T-helper 9 cell (primary cell): ENCODE results near the gene MTIF2.
"Not testable (repeated sequence)": the region's sequence is repeated elsewhere in the genome, so short reads cannot be mapped to it uniquely, and the experiment has no call there.

ENCODE experiments used
- DNase-seq: peaks from one replicate; pipeline ENCODE4 v3.0.0-alpha.2; 2020
- total RNA-seq, 2 donors: gene quantifications; one replicate each; lab custom pipeline; 2026; lab: John Stamatoyannopoulos, UW

The MTIF2 gene, protein sequence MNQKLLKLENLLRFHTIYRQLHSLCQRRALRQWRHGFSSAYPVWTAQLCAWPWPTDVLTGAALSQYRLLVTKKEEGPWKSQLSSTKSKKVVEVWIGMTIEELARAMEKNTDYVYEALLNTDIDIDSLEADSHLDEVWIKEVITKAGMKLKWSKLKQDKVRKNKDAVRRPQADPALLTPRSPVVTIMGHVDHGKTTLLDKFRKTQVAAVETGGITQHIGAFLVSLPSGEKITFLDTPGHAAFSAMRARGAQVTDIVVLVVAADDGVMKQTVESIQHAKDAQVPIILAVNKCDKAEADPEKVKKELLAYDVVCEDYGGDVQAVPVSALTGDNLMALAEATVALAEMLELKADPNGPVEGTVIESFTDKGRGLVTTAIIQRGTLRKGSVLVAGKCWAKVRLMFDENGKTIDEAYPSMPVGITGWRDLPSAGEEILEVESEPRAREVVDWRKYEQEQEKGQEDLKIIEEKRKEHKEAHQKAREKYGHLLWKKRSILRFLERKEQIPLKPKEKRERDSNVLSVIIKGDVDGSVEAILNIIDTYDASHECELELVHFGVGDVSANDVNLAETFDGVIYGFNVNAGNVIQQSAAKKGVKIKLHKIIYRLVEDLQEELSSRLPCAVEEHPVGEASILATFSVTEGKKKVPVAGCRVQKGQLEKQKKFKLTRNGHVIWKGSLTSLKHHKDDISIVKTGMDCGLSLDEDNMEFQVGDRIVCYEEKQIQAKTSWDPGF
- 23.4 to 54.9 reads per million in 2 donors for total RNA-seq

DNA sequence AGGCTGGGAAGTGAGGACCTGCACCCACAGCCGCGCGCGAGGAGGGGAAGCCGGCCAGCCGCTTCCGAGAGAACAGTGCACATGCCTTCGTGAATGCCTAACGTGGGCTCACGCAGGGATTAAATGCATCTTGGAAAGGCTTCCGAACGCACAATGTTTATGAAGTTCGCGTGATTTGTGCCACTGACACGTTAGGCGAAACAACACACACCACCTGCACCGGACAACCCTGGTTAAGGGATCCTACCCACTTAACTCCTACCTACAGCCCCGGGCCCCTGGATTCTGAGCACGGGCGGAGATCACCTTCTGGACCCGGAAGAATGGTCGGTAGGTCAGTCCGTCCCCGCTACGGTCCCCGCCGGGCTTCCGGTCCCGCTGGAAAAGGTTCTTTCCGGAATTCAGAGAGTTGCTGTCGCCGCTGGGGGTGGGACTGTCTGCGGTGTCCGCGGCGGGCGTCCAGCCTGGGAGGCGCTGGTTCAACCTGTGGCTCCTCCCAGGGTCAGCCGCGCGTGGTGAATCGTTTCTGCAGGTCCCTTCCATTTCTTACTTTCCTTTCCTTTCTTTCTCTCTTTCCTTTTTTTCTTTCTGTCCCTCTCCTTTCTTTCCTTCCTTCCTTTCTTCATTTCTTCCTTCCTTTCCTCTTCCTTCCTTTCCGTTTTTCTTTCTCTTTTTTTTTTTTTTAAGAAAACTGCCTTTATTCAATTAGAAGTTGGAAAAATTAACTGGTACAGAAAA lies at the start of gene MTIF2:
Gene MTIF2, minus strand, starts transcription at position 325 of the 738 bp plus-strand sequence. CDS start 5,373 bp downstream, outside the sequence.
- peak; percentile 80 for DNase-seq

DNA sequence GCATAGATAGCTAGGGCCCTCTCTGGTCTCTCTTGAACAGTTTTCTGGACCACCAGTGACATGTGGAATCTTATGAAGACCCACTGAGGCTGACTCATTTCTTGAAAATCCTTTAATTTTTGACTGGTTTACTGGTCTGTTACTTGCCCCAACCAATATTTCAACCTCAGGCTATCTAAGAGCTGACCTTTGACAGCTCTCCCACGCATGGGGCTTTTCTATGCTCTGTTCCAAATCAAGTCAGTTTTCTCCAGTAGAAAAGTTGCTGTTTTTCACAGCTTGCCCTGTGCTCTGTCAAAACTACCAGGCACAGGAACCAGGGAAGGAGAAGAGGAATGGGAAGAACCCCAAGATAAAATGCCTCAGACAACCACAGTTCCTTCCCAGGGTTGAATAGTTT lies 46.0 kb upstream of the MTIF2 start:
- DNase-seq, result no peak

DNA sequence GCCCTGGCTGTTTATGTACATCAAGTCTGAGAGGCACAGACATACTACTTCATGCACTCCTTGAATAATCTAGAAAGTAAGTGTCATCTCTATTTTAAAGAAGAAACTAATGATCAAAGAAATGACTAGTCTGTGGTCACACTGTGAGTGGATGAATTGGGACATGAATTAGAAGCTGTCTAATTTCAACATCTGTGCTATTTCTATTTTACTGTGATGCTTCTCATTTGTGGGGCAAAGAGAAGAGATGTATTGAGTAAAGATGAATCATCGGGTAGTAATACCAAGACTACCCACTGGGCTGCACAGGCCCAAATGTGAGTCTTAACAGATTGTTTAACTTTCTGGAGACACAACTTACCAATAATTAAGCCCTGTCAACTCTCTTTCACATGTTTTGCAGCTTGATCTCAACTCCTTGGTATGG lies 42.4 kb upstream of the MTIF2 start:
- DNase-seq, result no peak

DNA sequence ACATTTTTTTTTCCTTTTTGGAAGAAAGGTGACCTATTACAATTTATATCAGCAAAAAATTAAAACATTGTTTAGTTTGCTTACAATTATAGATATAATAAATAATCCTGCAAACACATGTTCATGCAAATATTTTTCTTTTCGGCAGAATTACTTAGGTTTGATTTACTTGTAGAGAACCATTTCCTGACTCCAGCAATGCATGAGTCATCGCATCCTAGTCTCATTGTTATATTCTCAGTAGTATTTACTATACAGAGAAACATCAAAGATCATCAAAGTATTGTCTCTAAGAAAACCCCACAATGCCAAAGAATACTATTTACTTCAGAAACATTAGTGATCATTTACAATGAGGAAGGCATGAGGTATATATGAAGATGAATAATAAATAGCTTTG lies 40.4 kb upstream of the MTIF2 start:
- DNase-seq, result no peak

DNA sequence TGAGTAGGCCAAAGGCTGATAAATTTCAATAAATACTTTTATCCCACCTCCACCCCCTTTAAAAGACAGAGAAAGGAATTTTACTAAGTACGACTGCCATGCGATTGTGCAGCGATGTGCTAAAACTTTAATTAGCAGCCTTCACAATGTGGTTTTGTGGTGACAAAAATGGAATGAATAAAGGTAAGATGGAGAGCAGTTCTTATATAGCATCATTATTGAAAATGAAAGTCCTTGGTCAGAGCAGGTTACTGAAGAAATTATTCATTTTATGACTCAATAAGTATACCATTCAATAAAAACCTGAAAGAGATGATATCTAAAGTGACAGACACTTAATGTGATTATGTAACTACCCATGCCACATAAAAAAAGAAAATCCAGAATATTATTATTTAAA lies 33.2 kb upstream of the MTIF2 start:
- DNase-seq, result no peak

DNA sequence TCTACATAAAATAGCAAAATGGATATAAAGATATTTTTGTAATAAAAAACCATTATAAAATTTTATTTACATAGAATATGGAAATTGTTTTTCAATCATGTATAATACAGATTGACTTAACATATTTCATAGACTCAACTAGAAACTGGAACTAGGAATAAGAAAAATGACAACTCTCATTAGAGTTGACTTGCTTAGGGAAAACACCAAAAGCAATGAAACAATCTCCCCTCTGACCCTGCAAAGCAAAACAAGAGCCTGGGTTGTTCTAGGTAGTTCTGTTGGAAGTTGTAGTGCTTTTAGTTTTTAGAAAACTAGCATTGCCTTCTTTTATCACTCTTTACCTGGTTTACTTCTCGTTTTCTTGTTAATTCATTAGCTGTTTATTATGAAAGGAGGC lies 32.2 kb upstream of the MTIF2 start:
- DNase-seq, result no peak

DNA sequence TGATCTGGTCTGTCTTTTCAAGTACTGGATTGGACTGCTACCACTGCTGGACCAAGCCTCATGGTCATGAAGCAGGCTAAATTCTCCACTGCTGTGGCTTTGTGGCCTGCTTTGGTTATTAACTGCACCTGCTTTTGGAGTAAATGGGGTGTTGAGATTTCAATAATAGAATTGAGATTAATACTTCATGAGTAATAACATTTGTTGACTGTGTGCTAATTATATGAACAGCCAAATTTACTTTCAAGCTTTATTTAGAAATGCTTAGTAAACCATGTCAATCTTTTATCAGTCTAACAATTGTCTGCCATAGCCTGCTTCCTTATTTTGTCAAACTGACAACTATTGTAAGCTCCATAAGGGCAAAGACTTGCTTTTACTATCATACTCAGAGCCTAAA lies 27.4 kb upstream of the MTIF2 start:
- no peak for DNase-seq

DNA sequence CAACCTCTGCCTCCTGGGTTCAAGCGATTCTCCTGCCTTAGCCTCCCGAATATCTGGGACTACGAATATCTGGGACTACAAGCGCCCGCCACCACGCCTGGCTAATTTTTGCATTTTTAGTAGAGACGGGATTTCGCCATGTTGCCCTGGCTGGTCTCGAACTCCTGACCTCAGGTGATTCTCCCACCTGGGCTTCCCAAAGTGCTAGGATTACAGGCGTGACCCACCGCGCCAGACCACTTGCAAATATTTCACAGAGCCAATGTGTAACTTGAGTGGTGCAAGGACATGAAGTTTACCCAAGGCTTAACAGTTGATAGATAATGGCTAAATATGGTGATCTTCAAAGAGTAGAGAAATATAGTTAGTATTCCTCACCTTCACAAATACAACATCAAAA lies 14.1 kb upstream of the MTIF2 start:
- DNase-seq, result no peak

DNA sequence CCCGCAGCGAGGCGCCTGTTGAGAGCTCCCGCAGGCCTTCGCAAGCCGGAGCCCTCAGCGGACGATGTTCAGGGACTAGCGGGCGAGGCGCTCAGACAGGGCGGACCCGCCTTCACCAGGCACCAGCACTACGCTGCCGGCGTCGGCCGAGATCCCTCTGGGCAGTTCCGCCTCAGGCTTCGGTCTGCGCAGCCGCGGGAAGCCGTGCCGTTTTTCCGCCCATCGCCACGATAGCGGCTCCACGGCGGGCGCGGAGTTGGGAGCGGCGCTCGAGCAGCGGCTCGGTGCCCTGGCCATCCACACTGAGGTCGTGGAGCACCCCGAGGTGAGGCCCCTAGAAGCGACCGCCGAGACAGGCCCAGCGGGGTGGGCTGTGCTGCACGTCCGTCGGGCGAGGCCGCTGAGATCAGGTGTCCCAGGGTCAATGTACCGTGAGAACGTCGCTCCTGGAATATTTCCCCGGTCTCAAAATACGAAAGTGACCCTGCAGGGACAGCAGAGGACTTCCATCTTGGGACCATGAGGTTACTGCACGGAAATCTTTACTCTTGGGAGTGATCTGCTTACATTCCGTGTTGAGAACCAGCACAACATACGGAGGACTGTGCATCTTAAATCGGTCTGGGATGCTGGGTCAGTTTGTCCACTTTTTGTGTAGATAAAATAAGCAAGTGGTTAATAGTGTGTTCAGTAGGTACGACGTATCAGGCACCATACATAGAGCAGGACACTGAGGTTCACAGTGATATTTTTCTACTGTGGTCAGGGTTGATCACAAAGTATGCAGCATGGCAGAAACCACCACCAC lies 13.3 kb upstream of the MTIF2 start:
- DNase-seq, result peak; percentile 82

DNA sequence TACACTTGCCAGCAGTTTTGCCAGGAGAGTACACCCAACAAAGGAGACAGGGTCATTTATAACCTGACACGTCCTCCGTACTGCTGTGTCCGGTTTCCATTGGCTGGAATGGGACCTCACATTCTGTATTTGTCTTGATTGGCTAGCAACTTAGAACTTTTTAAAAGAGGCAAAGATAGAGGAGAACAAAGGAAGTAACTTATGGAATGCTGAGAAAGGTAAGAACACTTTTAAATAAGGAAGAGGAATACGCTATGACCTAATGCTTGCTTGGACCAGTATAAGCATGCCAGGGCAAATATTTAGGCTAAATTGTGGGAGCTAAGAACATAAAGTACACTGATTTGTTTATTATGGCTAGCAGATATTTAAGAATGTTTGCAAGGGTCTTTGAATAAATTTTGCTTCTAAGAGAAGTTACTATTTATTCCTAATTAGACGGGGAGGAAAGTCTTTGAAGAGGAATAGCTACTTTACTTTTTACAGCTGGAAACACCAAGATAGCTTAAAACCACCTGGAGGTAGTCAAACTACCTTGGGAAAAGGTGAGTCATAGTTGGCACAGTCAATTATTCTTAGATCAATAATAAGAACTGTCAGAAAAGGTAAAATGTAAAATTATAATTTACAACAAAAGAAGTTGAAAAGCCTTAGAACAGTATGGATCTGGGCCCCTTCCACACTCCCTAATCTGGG lies 12.0 kb upstream of the MTIF2 start:
- DNase-seq, result not testable (repeated sequence)

DNA sequence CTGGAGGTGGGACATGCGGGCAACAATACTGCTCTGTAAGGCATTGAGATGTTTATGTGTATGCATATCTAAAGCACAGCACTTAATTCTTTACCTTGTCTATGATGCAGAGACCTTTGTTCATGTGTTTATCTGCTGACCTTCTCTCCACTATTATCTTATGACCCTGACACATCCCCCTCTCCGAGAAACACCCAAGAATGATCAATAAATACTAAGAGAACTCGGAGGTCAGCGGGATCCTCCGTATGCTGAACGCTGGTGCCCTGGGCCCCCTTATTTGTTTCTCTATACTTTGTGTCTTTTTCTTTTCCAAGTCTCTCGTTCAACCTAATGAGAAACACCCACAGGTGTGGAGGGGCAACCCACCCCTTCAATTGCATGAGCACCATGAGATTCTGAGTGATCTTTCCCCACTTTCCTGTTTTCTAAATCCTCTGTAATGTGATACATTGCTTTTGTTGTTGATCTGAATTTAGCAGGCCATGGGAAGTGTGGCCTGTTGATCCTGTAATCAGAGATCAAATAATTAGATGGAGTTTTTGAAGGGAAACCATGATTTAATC lies 10.9 kb upstream of the MTIF2 start:
- not testable (repeated sequence) for DNase-seq

DNA sequence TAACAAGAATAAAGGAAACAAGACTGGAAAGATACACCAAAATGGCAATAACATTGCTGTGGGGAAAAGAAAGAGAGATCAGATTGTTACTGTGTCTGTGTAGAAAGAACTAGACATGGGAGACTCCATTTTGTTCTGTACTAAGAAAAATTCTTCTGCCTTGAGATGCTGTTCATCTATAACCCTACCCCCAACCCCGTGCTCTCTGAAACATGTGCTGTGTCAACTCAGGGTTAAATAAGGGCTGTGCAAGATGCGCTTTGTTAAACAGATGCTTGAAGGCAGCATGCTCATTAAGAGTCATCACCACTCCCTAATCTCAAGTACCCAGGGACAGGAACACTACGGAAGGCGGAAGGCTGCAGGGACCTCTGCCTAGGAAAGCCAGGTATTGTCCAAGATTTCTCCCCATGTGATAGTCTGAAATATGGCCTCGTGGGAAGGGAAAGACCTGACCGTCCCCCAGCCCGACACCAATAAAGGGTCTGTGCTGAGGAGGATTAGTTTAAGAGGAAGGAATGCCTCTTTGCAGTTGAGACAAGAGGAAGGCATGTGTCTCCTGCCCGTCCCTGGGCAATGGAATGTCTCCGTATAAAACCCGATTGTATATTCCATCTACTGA lies 10.3 kb upstream of the MTIF2 start:
- not testable (repeated sequence) for DNase-seq

DNA sequence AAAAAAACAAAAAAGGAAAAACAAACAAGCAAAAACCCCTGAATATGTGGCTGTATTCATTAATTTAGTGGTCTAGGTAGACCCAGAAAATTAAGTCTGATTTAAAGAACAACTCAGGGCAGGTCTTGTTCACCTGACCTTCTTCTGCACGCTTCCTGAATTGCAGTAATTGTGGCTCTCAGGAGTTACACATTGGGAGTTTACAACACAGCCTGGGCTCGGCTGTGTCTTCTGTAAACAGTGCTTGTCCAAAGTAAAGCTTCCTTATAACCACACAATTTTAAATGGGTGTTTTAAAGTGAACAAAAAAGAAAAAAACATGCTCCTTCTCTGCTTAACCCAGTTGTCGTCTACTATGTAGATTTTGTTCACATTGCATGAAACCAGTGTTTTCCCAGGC lies 8.3 kb upstream of the MTIF2 start:
- no peak for DNase-seq

DNA sequence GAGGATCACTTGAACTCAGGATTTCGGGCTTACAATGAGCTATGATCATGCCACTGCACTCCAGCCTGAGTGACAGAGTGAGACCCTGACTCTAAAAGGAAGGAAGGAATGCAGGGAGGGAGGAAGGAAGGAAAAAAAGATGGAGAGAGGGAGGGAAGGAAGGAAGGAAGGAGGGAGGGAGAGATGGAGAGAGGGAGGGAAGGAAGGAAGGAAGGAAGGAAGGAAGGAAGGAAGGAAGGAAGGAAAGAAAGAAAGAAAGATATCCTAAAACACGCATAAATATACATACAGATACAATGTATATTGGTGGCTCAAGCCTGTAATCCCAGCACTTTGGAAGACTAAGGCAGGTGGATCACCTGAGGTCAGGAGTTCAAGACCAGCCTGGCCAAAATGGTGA lies 5.3 kb upstream of the MTIF2 start:
- not testable (repeated sequence) for DNase-seq

DNA sequence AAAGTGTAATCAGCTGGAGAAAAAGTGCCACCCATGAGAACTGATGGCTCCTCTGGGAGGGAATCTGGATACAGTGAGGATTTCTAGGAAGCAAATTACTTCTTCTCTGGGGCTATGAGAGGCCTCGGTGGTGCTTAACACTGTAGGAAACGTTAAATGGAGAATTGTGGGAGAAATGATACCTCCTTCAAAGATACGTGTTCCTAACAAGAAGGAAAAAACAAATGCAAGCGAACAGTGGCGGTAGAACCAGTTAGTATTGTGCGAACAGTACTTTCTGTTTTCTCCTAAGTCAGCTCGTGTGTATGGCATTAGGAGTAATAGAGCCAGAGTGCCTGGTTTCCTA lies 587 bp upstream of the MTIF2 start:
- DNase-seq, result no peak

DNA sequence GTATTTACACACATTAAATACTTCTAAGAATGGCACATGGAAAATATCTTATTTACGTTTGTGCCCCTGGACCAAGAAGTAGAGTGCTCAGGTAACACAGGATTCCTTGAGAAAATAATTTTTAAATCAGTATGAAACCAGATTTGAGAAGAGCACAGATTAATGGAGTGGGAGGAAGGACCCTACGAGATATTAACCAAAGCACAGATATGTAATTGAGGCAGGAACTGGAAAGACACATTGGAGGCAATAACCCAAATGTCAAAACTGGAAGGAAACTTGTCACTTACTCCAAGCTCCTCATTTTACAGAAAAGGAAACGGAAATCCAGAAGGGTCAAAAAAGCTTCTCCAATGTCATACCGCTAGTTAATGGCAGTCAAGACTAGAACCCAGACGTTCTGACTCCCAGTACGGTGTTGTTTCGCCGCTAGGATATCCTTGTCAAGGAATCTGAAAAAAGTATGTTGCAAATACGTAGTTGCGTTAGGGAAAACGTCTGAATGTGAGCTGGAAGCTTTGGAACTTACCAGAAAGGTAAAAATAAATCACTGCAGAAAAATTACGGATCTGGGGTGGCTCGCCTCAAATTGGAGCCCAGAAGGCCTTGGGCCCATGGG lies 634 bp downstream of the MTIF2 start:
- no peak for DNase-seq

DNA sequence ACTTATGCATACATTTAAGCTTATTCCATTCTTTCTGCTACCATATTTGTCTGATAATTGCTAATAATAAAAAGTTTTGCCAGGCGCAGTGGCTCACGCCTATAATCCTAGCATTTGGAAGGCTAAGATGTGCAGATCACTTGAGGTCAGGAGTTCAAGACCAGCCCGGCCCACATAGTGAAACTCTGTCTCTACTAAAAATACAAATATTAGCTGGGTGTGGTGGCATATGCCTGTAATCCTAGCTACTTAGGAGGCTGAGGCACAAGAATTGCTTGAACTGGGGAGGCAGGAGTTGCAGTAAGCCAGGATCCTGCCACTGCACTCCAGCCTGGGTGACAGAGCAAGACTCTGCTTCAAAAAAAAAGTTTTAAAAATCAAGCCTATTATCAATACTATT lies 9.4 kb downstream of the MTIF2 start:
- not testable (repeated sequence) for DNase-seq

DNA sequence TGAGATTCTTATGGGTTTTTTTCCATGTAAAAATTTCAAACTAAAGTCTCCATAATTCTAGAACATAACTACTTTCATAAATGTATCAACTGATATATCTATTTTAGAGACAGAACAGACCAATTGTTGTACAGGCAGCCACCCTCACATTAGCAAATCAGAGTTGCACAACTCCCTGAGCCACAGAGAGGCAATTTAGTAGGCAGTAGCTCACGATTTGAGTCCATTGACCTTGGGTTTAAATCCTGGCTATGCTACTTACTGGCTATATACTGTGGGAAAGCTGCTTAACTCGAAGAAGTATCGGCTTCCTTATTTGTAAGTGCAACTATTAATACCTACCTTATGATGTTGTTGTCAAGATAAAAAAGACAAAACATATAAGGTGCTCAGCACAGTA lies 16.2 kb downstream of the MTIF2 start:
- DNase-seq, result no peak

DNA sequence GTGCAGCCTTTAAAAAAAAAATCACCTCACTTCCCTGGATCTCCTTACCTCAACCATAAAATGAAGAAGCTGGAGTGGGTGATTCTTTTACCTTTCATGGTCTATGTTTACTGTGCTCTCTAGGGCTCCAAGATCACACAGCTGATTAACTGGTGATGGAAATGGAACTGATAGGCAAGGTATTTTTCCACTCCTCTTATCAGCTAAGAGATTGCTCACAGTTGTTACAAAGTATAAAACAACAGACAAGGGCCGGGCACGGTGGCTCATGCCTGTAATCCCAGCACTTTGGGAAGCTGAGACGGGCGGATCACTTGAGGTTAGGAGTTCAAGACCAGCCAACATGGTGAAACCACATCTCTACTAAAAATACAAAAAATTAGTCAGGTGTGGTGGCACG lies 22.0 kb downstream of the MTIF2 start:
- no peak for DNase-seq

DNA sequence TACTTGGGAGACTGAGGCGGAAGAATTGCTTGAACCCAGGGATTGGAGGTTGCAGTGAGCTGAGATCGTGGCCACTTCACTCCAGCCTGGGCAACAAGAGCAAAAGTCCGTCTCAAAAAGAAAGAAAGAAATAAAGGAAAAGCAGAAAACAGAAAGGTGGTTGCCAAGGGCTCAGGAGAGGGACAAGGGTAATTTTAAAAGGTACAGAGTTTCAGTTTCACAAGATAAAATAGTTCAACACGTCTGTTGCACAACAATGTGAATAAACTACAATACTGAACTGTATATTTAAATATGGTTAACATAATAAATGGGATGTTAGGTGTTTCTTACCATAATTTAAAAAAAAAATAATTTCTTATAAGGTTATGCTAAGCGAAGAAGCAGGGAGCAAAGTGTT lies 23.6 kb downstream of the MTIF2 start:
- DNase-seq, result no peak

DNA sequence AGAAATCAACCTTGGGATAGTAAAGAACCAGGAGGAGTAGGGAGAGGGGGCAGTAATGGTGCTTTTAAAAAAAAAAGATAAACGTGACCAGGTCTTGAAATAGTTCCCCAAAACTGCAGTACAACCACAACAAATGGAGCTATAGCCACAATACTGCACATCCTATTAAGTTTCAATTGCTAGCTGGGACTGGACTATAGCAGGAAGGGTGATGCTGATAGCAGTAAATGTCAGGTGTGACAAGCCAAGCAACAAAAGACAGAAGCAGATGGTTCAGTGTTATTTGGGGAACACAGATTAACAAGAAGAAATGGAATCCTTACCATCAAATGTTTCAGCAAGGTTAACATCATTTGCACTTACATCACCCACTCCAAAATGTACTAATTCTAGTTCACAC lies 26.4 kb downstream of the MTIF2 start:
- DNase-seq, result no peak
